ENCODE results near the gene FLT1.

FLT1 gene

DNA sequence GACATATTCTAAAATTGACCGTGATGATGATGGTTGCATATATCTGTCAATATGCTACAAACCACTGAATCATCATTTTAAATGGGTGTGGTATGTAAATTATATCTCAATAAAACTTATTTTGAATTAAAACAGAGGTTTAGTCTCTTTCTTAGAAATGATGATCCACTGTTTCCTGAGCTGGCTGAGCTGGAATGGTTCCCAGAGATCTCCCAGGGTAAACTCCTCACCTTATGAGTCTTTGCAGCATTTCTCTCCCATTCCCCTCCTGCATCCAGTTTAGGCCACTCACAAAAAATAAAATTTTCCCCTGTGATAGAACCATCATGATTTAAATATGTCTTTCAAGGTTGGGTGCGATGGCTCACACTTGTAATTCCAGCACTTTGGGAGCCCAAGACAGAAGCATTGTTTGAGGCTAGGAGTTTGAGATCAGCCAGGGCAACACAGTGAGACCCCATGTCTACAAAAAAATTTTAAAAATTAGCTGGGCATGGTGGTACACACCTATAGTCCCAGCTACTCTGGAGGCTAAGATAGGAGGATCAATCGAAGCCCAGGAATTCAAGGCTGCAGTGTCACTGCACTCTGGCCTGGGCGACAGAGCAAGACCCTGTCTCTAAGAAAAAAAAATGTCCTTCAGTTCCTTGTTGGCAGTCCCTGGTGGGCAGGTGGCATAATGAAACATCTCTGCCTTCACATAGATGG is 46.1 kb downstream of the FLT1 start:
- POLR2A ChIA-PET, result no interaction called here
- TF ChIP-seq HDGF (IDR thresholded peaks at IDR 0.05; ENCODE audit: borderline replicate concordance) (no peak), TARDBP (IDR thresholded peaks at IDR 0.05) (no peak), CTBP1 (IDR thresholded peaks at IDR 0.05; ENCODE audit: borderline replicate concordance) (no peak), SP1 (IDR thresholded peaks at IDR 0.05) (no peak), ELF4 (IDR thresholded peaks at IDR 0.05) (no peak), FOXM1 (IDR thresholded peaks at IDR 0.05; ENCODE audit: borderline replicate concordance) (no peak), ARNT (IDR thresholded peaks at IDR 0.05) (no peak), BHLHE40 (IDR thresholded peaks at IDR 0.05; ENCODE audit: borderline replicate concordance) (no peak), FOXA1 (IDR thresholded peaks at IDR 0.05) (no peak), FOXK2 (IDR thresholded peaks at IDR 0.05) (no peak), LEF1 (IDR thresholded peaks at IDR 0.05; ENCODE audit: borderline replicate concordance) (no peak)
- TF ChIP-seq, protein P1, sequence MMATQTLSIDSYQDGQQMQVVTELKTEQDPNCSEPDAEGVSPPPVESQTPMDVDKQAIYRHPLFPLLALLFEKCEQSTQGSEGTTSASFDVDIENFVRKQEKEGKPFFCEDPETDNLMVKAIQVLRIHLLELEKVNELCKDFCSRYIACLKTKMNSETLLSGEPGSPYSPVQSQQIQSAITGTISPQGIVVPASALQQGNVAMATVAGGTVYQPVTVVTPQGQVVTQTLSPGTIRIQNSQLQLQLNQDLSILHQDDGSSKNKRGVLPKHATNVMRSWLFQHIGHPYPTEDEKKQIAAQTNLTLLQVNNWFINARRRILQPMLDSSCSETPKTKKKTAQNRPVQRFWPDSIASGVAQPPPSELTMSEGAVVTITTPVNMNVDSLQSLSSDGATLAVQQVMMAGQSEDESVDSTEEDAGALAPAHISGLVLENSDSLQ (IDR thresholded peaks at IDR 0.05), result no peak
- CTCF ChIA-PET, result no interaction called here

GRCh38 chr13:28447989-28448388 is 46.9 kb downstream of the FLT1 start:
- TF ChIP-seq HDGF (IDR thresholded peaks at IDR 0.05; ENCODE audit: borderline replicate concordance) (no peak), FOXM1 (IDR thresholded peaks at IDR 0.05; ENCODE audit: borderline replicate concordance) (no peak)
- TF ChIP-seq, protein P1 (IDR thresholded peaks at IDR 0.05), result no peak
- no peak for DNase-seq (ENCODE audit: extremely low spot score)
- CTCF ChIA-PET, result no interaction called here
- POLR2A ChIA-PET, result no interaction called here

More for the DNA sequence above, 46.1 kb downstream of the FLT1 start:
- no peak for DNase-seq (ENCODE audit: extremely low spot score)

DNA sequence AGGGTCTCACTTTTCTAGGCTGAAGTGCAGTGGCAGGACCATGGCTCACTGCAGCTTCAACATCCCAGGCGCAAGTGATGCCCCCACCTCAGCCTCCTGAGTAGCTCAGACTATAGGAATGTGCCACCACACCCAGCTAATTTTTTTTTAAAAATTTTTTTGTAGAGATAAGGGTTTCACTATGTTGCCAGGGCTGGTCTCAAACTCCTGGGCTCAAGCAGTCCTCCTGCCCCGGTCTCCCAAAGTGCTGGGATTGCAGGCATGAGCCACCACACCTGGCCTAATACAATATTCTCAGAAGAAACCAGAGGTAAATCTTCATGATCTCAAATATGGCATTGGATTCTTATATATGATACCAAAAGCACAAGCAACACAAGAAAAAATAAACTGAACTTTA is 47.7 kb downstream of the FLT1 start:
- ChIA-PET POLR2A (no interaction called here), CTCF (no interaction called here)
- DNase-seq (ENCODE audit: extremely low spot score), result no peak
- TF ChIP-seq SUZ12 (IDR thresholded peaks at IDR 0.05), result no peak
- no peak for TF ChIP-seq HDGF (IDR thresholded peaks at IDR 0.05; ENCODE audit: borderline replicate concordance)
- no peak for TF ChIP-seq L3MBTL2 (conservative IDR thresholded peaks at IDR 0.05)
- TF ChIP-seq LEF1 (IDR thresholded peaks at IDR 0.05; ENCODE audit: borderline replicate concordance), result no peak
- TF ChIP-seq, protein P1 (IDR thresholded peaks at IDR 0.05), result no peak
- TF ChIP-seq ZNF384 (IDR thresholded peaks at IDR 0.05), result no peak
- TF ChIP-seq FOXK2 (IDR thresholded peaks at IDR 0.05), result no peak
- TF ChIP-seq NFRKB (IDR thresholded peaks at IDR 0.05), result no peak
- TF ChIP-seq TARDBP (IDR thresholded peaks at IDR 0.05), result no peak
- TF ChIP-seq SP1 (IDR thresholded peaks at IDR 0.05), result no peak
- TF ChIP-seq BHLHE40 (IDR thresholded peaks at IDR 0.05; ENCODE audit: borderline replicate concordance), result no peak
- TF ChIP-seq ELF4 (IDR thresholded peaks at IDR 0.05), result no peak
- TF ChIP-seq FOXM1 (IDR thresholded peaks at IDR 0.05; ENCODE audit: borderline replicate concordance), result no peak
- no peak for TF ChIP-seq CTBP1 (IDR thresholded peaks at IDR 0.05; ENCODE audit: borderline replicate concordance)
- no peak for TF ChIP-seq ARNT (IDR thresholded peaks at IDR 0.05)
- TF ChIP-seq FOXA1 (IDR thresholded peaks at IDR 0.05), result no peak

DNA sequence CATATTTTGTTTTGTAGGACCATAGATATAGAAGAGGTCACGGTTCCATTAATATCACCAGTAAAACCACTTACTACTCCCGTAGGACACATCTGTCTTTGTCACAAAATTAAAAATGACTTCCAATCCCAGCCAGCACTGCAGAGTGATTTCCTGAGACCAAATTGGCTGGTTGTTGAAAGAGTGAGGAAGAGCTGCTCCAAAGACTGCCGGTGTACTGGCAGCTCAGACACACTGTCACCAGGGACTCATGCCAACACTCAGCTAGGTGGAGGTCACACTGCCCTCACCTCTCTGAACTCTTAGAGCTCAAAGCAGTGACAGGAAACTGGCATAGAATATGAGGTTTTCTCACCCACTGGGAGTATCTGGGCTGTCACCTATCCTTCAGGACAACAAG is 52.1 kb downstream of the FLT1 start:
- ChIA-PET POLR2A (no interaction called here), CTCF (no interaction called here)
- TF ChIP-seq FOXM1 (IDR thresholded peaks at IDR 0.05; ENCODE audit: borderline replicate concordance) (no peak), ZNF384 (IDR thresholded peaks at IDR 0.05) (no peak), FOXK2 (IDR thresholded peaks at IDR 0.05) (no peak), CTBP1 (IDR thresholded peaks at IDR 0.05; ENCODE audit: borderline replicate concordance) (no peak), SP1 (IDR thresholded peaks at IDR 0.05) (no peak), LEF1 (IDR thresholded peaks at IDR 0.05; ENCODE audit: borderline replicate concordance) (no peak), NFRKB (IDR thresholded peaks at IDR 0.05) (no peak), FOXA1 (IDR thresholded peaks at IDR 0.05) (no peak), ARNT (IDR thresholded peaks at IDR 0.05) (no peak), ELF4 (IDR thresholded peaks at IDR 0.05) (no peak)
- TF ChIP-seq, protein P1 (IDR thresholded peaks at IDR 0.05), result no peak
- DNase-seq (ENCODE audit: extremely low spot score), result no peak

DNA sequence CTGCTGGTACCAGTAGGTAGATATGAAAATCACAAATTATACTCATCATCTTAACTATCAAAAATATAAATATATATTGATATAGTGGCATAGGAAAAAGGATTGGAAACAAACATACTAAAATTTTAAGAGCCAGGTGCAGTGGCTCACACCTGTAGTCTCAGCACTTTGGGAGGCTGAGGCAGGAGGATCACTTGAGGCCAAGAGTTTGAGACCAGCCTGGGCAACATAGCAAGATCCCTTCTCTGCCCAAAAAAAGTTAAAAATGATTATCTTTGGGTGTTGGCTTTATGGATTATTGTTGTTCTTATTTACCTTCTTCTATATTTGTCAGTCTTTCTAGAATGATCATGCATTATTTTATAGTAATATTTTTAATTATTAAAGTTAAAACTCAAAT is 53.4 kb downstream of the FLT1 start:
- DNase-seq (ENCODE audit: extremely low spot score), result no peak
- TF ChIP-seq BHLHE40 (IDR thresholded peaks at IDR 0.05; ENCODE audit: borderline replicate concordance) (no peak), ZNF384 (IDR thresholded peaks at IDR 0.05) (no peak), TARDBP (IDR thresholded peaks at IDR 0.05) (no peak), HDGF (IDR thresholded peaks at IDR 0.05; ENCODE audit: borderline replicate concordance) (no peak), CTBP1 (IDR thresholded peaks at IDR 0.05; ENCODE audit: borderline replicate concordance) (no peak), ELF4 (IDR thresholded peaks at IDR 0.05) (no peak), L3MBTL2 (conservative IDR thresholded peaks at IDR 0.05) (no peak)
- CTCF ChIA-PET, result no interaction called here
- POLR2A ChIA-PET, result no interaction called here
